ENCODE results near the gene TGFA.

DNA sequence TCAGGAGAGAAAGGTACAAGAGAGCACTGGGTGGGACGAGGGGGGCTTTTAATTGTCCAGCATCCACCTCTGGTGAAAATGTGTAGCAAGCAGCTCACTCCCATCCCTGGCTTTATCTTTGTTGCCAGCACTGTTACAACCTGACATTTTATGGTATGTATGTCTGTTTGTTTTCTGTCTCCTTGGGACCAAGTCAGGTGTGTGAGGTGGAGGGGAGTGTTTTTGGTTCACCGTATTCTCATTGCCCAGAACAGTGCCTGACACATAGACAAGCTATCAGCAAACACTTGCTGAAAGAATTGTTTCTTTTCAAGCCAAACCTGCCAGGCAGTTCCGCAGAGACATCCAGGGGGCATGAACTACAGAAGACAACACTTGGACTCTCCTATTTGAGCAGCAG lies 24.7 kb downstream of the TGFA start:
- TF ChIP-seq, protein P1, sequence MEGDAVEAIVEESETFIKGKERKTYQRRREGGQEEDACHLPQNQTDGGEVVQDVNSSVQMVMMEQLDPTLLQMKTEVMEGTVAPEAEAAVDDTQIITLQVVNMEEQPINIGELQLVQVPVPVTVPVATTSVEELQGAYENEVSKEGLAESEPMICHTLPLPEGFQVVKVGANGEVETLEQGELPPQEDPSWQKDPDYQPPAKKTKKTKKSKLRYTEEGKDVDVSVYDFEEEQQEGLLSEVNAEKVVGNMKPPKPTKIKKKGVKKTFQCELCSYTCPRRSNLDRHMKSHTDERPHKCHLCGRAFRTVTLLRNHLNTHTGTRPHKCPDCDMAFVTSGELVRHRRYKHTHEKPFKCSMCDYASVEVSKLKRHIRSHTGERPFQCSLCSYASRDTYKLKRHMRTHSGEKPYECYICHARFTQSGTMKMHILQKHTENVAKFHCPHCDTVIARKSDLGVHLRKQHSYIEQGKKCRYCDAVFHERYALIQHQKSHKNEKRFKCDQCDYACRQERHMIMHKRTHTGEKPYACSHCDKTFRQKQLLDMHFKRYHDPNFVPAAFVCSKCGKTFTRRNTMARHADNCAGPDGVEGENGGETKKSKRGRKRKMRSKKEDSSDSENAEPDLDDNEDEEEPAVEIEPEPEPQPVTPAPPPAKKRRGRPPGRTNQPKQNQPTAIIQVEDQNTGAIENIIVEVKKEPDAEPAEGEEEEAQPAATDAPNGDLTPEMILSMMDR (IDR thresholded peaks at IDR 0.05): no peak
- no peak for TF ChIP-seq POLR2AphosphoS5 (IDR thresholded peaks at IDR 0.05; ENCODE audit: low read depth, low read length)
- TF ChIP-seq TCF7L2 (IDR thresholded peaks at IDR 0.05; ENCODE audit: low read depth, low read length): no peak
- TF ChIP-seq, protein P2, sequence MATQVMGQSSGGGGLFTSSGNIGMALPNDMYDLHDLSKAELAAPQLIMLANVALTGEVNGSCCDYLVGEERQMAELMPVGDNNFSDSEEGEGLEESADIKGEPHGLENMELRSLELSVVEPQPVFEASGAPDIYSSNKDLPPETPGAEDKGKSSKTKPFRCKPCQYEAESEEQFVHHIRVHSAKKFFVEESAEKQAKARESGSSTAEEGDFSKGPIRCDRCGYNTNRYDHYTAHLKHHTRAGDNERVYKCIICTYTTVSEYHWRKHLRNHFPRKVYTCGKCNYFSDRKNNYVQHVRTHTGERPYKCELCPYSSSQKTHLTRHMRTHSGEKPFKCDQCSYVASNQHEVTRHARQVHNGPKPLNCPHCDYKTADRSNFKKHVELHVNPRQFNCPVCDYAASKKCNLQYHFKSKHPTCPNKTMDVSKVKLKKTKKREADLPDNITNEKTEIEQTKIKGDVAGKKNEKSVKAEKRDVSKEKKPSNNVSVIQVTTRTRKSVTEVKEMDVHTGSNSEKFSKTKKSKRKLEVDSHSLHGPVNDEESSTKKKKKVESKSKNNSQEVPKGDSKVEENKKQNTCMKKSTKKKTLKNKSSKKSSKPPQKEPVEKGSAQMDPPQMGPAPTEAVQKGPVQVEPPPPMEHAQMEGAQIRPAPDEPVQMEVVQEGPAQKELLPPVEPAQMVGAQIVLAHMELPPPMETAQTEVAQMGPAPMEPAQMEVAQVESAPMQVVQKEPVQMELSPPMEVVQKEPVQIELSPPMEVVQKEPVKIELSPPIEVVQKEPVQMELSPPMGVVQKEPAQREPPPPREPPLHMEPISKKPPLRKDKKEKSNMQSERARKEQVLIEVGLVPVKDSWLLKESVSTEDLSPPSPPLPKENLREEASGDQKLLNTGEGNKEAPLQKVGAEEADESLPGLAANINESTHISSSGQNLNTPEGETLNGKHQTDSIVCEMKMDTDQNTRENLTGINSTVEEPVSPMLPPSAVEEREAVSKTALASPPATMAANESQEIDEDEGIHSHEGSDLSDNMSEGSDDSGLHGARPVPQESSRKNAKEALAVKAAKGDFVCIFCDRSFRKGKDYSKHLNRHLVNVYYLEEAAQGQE (IDR thresholded peaks at IDR 0.05; ENCODE audit: insufficient read depth in 1 of 2, low read depth in 2 of 2, low read length in 1 of 2): no peak
